Prostate gland (tissue), 2 donors: ENCODE measurements around the gene GAB2.

Experiments used
- CTCF ChIP-seq, 4 experiments: fragments of 200-600 bp in 2 of 4; fragments of 450-650 bp in 2 of 4; sonication (generic) in 2 of 4; IDR thresholded peaks; 1 replicate in 3 of 4; 2 replicates in 1 of 4; pipeline ENCODE4 v1.5.1; 2016 to 2019; ENCODE audit warnings: antibody characterized with exemption in 4 of 4, mild to moderate bottlenecking in 2 of 4, moderate library complexity in 2 of 4
- POLR2A ChIP-seq: fragments of 450-650 bp; IDR thresholded peaks from one replicate; pipeline ENCODE4 v1.6.1; 2016; ENCODE audit warnings: antibody characterized with exemption, mild to moderate bottlenecking

GRCh38 chr11:78248903-78249302 lies 168.7 kb downstream of the GAB2 start:
- TF ChIP-seq POLR2A (no peak), CTCF (IDR thresholded peaks at IDR 0.05) (no peak)
